HepG2 (cell line): ENCODE data around the gene NBPF1. TPM values are rescaled to one million over a fixed set of nuclear protein-coding genes. Genes with fewer than 3 reads are reported as not detected.
"Not testable (repeated sequence)": the region's sequence is repeated elsewhere in the genome, so short reads cannot be mapped to it uniquely, and the experiment has no call there.

Experiments used
- FOXP1 ChIP-seq, 2 experiments: fragments of 450-650 bp in 1 of 2; IDR thresholded peaks; 2 replicates each; pipeline ENCODE4 v1.6.1; 2017 to 2018; ENCODE audit warnings: antibody characterized with exemption in 1 of 2
- HOXA3 ChIP-seq: sonication (generic); formaldehyde crosslinking; IDR thresholded peaks from 2 replicates; pipeline ENCODE4 v1.5.0; 2020; ENCODE audit warnings: missing genetic modification reagents
- RXRB ChIP-seq: IDR thresholded peaks from 2 replicates; pipeline ENCODE4 v1.6.1; 2016; ENCODE audit warnings: borderline replicate concordance, missing genetic modification reagents, missing compliant biosample characterization
- SIN3B ChIP-seq: fragments of 150-350 bp; IDR thresholded peaks from 2 replicates; pipeline ENCODE4 v1.6.1; 2014; ENCODE audit warnings: low read length
- ZBTB21 ChIP-seq: sonication (generic); formaldehyde crosslinking; IDR thresholded peaks from 2 replicates; pipeline ENCODE4 v1.4.0; 2020; ENCODE audit warnings: missing genetic modification reagents
- ZNF337 ChIP-seq: sonication (generic); formaldehyde crosslinking; IDR thresholded peaks from 2 replicates; pipeline ENCODE4 v1.5.1; 2020; ENCODE audit warnings: missing genetic modification reagents, low read depth, mild to moderate bottlenecking, borderline replicate concordance
- ZNF766 ChIP-seq: sonication (generic); formaldehyde crosslinking; IDR thresholded peaks from 2 replicates; pipeline ENCODE4 v1.5.0; 2020; ENCODE audit warnings: missing genetic modification reagents, borderline replicate concordance
- polyA plus RNA-seq, 8 experiments: library from polyadenylated mRNA; depleted of rRNA in 3 of 8; stranded (reverse) in 7 of 8; unstranded in 1 of 8; fragments of >200 nt; fragmentation: Illumina TruSeq in 4 of 8; extraction: Trizol in 4 of 8; gene quantifications; 2 replicates each; pipeline versions ENCODE4 v1.2.1 to v1.2.3, GENCODE V29; 2011 to 2016; ENCODE audit warnings: low read depth in 4 of 8, missing spikeins in 1 of 8, mixed read lengths in 1 of 8; ENCODE audit not compliant: insufficient read depth in 1 of 8
- total RNA-seq, 5 experiments: library from RNA; depleted of rRNA; stranded (reverse); fragments of >200 nt; fragmentation: Illumina TruSeq; extraction: Trizol; gene quantifications; 2 replicates each; pipeline ENCODE4 v1.2.3, GENCODE V29; 2016; ENCODE audit warnings: low read depth in 1 of 5
- TF ChIP-seq, protein P1 (sequence below): sonication (generic); formaldehyde crosslinking; conservative IDR thresholded peaks from 2 replicates; pipeline ENCODE4 v1.4.0; 2020; ENCODE audit warnings: missing genetic modification reagents
- TF ChIP-seq, protein P2 (sequence below): sonication (generic); formaldehyde crosslinking; IDR thresholded peaks from 2 replicates; pipeline ENCODE4 v1.4.0; 2020; ENCODE audit warnings: low read depth, missing genetic modification reagents
- TF ChIP-seq, protein P3 (sequence below): sonication (generic); formaldehyde crosslinking; IDR thresholded peaks from 2 replicates; pipeline ENCODE4 v1.4.0; 2020; ENCODE audit warnings: missing genetic modification reagents
- TF ChIP-seq, protein P4 (sequence below): sonication (generic); formaldehyde crosslinking; IDR thresholded peaks from 2 replicates; pipeline ENCODE4 v1.4.0; 2020; ENCODE audit warnings: missing genetic modification reagents, borderline replicate concordance
- TF ChIP-seq, protein P5 (sequence below): IDR thresholded peaks from 2 replicates; pipeline ENCODE4 v1.6.1; 2016; ENCODE audit warnings: low read depth, control low read depth
- TF ChIP-seq, protein P6 (sequence below): sonication (generic); formaldehyde crosslinking; IDR thresholded peaks from 2 replicates; pipeline ENCODE4 v1.5.0; 2020; ENCODE audit warnings: missing genetic modification reagents

The NBPF1 gene
- total and polyA plus RNA-seq, 2 of the 13 experiments (the other 11 are each of a cell fraction or from before 2014, with no cell fraction given) = 30.3 to 35.6 TPM

DNA sequence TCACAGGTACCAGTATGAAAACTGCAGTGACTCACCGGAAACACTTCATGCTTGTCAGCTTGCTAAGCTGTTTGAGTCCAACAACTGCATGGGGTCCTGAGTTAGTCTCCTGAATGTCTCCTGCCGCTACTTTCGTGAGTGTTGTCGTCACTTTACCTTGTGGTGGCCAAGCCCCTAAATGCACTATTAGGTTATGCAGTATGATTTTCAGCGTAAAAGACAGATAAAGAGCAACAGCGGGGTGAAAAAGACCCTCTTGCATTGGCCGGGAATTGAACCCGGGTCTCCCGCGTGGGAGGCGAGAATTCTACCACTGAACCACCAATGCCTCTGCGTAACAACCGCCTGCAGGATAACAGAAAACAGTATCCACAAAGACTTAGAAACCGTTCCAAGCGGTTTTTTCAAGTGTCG is 67.7 kb downstream of the NBPF1 start (continued):
- TF ChIP-seq RXRB (CRISPR knock-in tag) (peak; percentile 74), ZNF766 (CRISPR knock-in tag) (0 out of 2 replicates have a peak, but pooled peaks have one; percentile 22), ZBTB21 (CRISPR knock-in tag) (peak; percentile 73), SIN3B (0 out of 2 replicates have a peak, but pooled peaks have one; percentile 23), FOXP1 (CRISPR knock-in tag; IDR thresholded peaks at IDR 0.05) (peak; percentile 32; the same call in 1 of the 2 replicates), HOXA3 (CRISPR knock-in tag) (peak; percentile 72), ZNF337 (CRISPR knock-in tag) (peak; percentile 47; the same call in 1 of the 2 replicates)
- TF ChIP-seq, protein P1, sequence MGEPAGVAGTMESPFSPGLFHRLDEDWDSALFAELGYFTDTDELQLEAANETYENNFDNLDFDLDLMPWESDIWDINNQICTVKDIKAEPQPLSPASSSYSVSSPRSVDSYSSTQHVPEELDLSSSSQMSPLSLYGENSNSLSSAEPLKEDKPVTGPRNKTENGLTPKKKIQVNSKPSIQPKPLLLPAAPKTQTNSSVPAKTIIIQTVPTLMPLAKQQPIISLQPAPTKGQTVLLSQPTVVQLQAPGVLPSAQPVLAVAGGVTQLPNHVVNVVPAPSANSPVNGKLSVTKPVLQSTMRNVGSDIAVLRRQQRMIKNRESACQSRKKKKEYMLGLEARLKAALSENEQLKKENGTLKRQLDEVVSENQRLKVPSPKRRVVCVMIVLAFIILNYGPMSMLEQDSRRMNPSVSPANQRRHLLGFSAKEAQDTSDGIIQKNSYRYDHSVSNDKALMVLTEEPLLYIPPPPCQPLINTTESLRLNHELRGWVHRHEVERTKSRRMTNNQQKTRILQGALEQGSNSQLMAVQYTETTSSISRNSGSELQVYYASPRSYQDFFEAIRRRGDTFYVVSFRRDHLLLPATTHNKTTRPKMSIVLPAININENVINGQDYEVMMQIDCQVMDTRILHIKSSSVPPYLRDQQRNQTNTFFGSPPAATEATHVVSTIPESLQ (CRISPR knock-in tag) = 0 out of 2 replicates have a peak, but pooled peaks have one; percentile 74
- TF ChIP-seq, protein P2, sequence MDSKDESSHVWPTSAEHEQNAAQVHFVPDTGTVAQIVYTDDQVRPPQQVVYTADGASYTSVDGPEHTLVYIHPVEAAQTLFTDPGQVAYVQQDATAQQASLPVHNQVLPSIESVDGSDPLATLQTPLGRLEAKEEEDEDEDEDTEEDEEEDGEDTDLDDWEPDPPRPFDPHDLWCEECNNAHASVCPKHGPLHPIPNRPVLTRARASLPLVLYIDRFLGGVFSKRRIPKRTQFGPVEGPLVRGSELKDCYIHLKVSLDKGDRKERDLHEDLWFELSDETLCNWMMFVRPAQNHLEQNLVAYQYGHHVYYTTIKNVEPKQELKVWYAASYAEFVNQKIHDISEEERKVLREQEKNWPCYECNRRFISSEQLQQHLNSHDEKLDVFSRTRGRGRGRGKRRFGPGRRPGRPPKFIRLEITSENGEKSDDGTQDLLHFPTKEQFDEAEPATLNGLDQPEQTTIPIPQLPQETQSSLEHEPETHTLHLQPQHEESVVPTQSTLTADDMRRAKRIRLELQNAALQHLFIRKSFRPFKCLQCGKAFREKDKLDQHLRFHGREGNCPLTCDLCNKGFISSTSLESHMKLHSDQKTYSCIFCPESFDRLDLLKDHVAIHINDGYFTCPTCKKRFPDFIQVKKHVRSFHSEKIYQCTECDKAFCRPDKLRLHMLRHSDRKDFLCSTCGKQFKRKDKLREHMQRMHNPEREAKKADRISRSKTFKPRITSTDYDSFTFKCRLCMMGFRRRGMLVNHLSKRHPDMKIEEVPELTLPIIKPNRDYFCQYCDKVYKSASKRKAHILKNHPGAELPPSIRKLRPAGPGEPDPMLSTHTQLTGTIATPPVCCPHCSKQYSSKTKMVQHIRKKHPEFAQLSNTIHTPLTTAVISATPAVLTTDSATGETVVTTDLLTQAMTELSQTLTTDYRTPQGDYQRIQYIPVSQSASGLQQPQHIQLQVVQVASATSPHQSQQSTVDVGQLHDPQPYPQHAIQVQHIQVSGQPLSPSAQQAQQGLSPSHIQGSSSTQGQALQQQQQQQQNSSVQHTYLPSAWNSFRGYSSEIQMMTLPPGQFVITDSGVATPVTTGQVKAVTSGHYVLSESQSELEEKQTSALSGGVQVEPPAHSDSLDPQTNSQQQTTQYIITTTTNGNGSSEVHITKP (CRISPR knock-in tag) = peak; percentile 26; the same call in 1 of the 2 replicates
- TF ChIP-seq, protein P3, sequence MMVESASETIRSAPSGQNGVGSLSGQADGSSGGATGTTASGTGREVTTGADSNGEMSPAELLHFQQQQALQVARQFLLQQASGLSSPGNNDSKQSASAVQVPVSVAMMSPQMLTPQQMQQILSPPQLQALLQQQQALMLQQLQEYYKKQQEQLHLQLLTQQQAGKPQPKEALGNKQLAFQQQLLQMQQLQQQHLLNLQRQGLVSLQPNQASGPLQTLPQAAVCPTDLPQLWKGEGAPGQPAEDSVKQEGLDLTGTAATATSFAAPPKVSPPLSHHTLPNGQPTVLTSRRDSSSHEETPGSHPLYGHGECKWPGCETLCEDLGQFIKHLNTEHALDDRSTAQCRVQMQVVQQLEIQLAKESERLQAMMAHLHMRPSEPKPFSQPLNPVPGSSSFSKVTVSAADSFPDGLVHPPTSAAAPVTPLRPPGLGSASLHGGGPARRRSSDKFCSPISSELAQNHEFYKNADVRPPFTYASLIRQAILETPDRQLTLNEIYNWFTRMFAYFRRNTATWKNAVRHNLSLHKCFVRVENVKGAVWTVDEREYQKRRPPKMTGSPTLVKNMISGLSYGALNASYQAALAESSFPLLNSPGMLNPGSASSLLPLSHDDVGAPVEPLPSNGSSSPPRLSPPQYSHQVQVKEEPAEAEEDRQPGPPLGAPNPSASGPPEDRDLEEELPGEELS = peak; percentile 52; the same call in 1 of the 2 replicates
- TF ChIP-seq, protein P4, sequence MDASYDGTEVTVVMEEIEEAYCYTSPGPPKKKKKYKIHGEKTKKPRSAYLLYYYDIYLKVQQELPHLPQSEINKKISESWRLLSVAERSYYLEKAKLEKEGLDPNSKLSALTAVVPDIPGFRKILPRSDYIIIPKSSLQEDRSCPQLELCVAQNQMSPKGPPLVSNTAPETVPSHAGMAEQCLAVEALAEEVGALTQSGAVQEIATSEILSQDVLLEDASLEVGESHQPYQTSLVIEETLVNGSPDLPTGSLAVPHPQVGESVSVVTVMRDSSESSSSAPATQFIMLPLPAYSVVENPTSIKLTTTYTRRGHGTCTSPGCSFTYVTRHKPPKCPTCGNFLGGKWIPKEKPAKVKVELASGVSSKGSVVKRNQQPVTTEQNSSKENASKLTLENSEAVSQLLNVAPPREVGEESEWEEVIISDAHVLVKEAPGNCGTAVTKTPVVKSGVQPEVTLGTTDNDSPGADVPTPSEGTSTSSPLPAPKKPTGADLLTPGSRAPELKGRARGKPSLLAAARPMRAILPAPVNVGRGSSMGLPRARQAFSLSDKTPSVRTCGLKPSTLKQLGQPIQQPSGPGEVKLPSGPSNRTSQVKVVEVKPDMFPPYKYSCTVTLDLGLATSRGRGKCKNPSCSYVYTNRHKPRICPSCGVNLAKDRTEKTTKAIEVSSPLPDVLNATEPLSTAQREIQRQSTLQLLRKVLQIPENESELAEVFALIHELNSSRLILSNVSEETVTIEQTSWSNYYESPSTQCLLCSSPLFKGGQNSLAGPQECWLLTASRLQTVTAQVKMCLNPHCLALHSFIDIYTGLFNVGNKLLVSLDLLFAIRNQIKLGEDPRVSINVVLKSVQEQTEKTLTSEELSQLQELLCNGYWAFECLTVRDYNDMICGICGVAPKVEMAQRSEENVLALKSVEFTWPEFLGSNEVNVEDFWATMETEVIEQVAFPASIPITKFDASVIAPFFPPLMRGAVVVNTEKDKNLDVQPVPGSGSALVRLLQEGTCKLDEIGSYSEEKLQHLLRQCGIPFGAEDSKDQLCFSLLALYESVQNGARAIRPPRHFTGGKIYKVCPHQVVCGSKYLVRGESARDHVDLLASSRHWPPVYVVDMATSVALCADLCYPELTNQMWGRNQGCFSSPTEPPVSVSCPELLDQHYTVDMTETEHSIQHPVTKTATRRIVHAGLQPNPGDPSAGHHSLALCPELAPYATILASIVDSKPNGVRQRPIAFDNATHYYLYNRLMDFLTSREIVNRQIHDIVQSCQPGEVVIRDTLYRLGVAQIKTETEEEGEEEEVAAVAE = peak; percentile 39; the same call in 1 of the 2 replicates
- TF ChIP-seq FOXP1 (IDR thresholded peaks at IDR 0.05) = not testable (repeated sequence)
- TF ChIP-seq, protein P5, sequence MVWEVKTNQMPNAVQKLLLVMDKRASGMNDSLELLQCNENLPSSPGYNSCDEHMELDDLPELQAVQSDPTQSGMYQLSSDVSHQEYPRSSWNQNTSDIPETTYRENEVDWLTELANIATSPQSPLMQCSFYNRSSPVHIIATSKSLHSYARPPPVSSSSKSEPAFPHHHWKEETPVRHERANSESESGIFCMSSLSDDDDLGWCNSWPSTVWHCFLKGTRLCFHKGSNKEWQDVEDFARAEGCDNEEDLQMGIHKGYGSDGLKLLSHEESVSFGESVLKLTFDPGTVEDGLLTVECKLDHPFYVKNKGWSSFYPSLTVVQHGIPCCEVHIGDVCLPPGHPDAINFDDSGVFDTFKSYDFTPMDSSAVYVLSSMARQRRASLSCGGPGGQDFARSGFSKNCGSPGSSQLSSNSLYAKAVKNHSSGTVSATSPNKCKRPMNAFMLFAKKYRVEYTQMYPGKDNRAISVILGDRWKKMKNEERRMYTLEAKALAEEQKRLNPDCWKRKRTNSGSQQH (CRISPR knock-in tag) = peak; percentile 54; the same call in 1 of the 2 replicates
- TF ChIP-seq, protein P6, sequence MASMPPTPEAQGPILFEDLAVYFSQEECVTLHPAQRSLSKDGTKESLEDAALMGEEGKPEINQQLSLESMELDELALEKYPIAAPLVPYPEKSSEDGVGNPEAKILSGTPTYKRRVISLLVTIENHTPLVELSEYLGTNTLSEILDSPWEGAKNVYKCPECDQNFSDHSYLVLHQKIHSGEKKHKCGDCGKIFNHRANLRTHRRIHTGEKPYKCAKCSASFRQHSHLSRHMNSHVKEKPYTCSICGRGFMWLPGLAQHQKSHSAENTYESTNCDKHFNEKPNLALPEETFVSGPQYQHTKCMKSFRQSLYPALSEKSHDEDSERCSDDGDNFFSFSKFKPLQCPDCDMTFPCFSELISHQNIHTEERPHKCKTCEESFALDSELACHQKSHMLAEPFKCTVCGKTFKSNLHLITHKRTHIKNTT (CRISPR knock-in tag) = peak; percentile 88; the same call in 1 of the 2 replicates
